ENCODE data around the gene FLT3.

DNA sequence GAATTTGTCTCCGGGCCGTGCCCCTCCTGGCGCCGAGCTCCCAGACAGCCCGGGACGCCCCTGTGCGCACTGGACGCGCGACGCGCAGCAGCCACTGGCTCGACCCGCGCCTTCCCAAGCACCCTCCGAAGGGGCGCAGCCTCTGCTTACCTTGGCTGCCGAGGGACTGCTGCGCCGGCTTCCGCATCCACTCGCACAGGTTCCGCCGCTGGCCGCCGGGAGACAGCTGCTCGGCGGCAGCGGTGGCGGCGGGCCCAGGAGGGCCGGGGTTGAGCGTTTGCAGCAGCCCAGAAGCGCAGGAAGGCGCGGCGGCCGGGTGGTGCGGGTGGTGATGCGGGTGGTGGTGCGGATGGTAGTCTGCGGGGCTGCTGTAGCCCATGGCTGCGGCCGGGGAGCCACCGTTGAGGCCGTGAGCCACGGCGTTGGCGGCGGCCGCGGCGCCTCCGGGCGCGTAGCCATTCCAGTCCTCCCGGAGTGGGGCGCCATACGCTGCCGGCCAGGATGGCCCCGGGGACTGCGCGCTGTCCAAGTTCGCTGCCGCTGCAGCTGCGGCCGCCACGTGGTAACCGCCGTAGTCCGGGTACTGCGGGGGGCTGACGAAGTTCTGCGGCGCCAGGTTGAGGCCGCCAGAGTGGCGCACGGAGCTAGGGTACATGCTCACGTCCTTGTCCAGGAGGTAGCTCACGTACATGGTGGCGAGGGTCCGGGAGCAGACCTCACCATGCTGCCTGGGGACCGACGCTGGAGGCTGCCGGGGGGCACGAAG lies 131.9 kb downstream of the FLT3 start:
- TF ChIP-seq SUZ12 (IDR thresholded peaks at IDR 0.05; ENCODE audit: extremely low read depth, insufficient read depth, insufficient read length), result no peak
- TF ChIP-seq ZNF274 (IDR thresholded peaks at IDR 0.05; ENCODE audit: low read depth, low read length), result no peak
- no peak for TF ChIP-seq YY1 (IDR thresholded peaks at IDR 0.05; ENCODE audit: insufficient read depth, insufficient read length)
